HepG2 (cell line): ENCODE data around the gene CNPY4. TPM values are rescaled to one million over a fixed set of nuclear protein-coding genes. Genes with fewer than 3 reads are reported as not detected.

Experiments
- AGO2 ChIP-seq: fragments of 200-400 bp; formaldehyde crosslinking; optimal IDR thresholded peaks from 2 replicates; pipeline ENCODE3; 2017; ENCODE audit warnings: mild to moderate bottlenecking, low read depth, low read length, moderate library complexity
- ASH2L ChIP-seq: fragments of 300-600, 200-600 bp; sonication (generic); IDR thresholded peaks from 2 replicates; pipeline ENCODE4 v1.7.0; 2017; ENCODE audit warnings: low read depth, mild to moderate bottlenecking, moderate library complexity, mixed read lengths, low read length; ENCODE audit not compliant: insufficient read length
- KMT2A ChIP-seq: sonication (generic); formaldehyde crosslinking; IDR thresholded peaks from 2 replicates; pipeline ENCODE4 v1.4.0; 2020; ENCODE audit warnings: missing genetic modification reagents
- MTA1 ChIP-seq: sonication (generic); formaldehyde crosslinking; IDR thresholded peaks from 2 replicates; pipeline ENCODE4 v1.4.0; 2020; ENCODE audit warnings: missing genetic modification reagents, mild to moderate bottlenecking, borderline replicate concordance
- NCOA2 ChIP-seq: sonication (generic); formaldehyde crosslinking; IDR thresholded peaks from 2 replicates; pipeline ENCODE4 v1.8.0; 2022; ENCODE audit warnings: inconsistent platforms
- SIN3B ChIP-seq: fragments of 150-350 bp; IDR thresholded peaks from 2 replicates; pipeline ENCODE4 v1.6.1; 2014; ENCODE audit warnings: low read length
- ZBTB7A ChIP-seq: sonication (generic); formaldehyde crosslinking; IDR thresholded peaks from 2 replicates; pipeline ENCODE4 v1.8.0; 2022; ENCODE audit warnings: mild to moderate bottlenecking, missing genetic modification reagents
- ZNF12 ChIP-seq: sonication (generic); formaldehyde crosslinking; IDR thresholded peaks from 2 replicates; pipeline ENCODE4 v1.5.0; 2020; ENCODE audit warnings: missing genetic modification reagents
- ZNF235 ChIP-seq: sonication (generic); formaldehyde crosslinking; IDR thresholded peaks from 2 replicates; pipeline ENCODE4 v1.8.1; 2023; ENCODE audit warnings: mild to moderate bottlenecking, missing genetic modification reagents, borderline replicate concordance
- ZNF879 ChIP-seq: sonication (generic); formaldehyde crosslinking; IDR thresholded peaks from 2 replicates; pipeline ENCODE4 v1.8.1; 2023; ENCODE audit warnings: missing genetic modification reagents
- polyA plus RNA-seq, 8 experiments: library from polyadenylated mRNA; depleted of rRNA in 3 of 8; stranded (reverse) in 7 of 8; unstranded in 1 of 8; fragments of >200 nt; fragmentation: Illumina TruSeq in 4 of 8; extraction: Trizol in 4 of 8; gene quantifications; 2 replicates each; pipeline versions ENCODE4 v1.2.1 to v1.2.3, GENCODE V29; 2011 to 2016; ENCODE audit warnings: low read depth in 4 of 8, missing spikeins in 1 of 8, mixed read lengths in 1 of 8; ENCODE audit not compliant: insufficient read depth in 1 of 8
- total RNA-seq, 5 experiments: library from RNA; depleted of rRNA; stranded (reverse); fragments of >200 nt; fragmentation: Illumina TruSeq; extraction: Trizol; gene quantifications; 2 replicates each; pipeline ENCODE4 v1.2.3, GENCODE V29; 2016; ENCODE audit warnings: low read depth in 1 of 5
- TF ChIP-seq, protein P1 (sequence below): sonication (generic); formaldehyde crosslinking; IDR thresholded peaks from 2 replicates; pipeline ENCODE4 v1.4.0; 2020; ENCODE audit warnings: missing genetic modification reagents
- TF ChIP-seq, protein P2 (sequence below): sonication (generic); formaldehyde crosslinking; IDR thresholded peaks from 2 replicates; pipeline ENCODE4 v1.5.0; 2020; ENCODE audit warnings: missing genetic modification reagents
- TF ChIP-seq, protein P3 (sequence below): sonication (generic); formaldehyde crosslinking; IDR thresholded peaks from 2 replicates; pipeline ENCODE4 v1.5.0; 2020; ENCODE audit warnings: missing genetic modification reagents
- TF ChIP-seq, protein P4 (sequence below): sonication (generic); formaldehyde crosslinking; IDR thresholded peaks from 2 replicates; pipeline ENCODE4 v1.8.1; 2023; ENCODE audit warnings: mild to moderate bottlenecking, inconsistent platforms, moderate library complexity, missing genetic modification reagents, borderline replicate concordance

CNPY4 gene
- total and polyA plus RNA-seq, 2 of the 13 experiments (the other 11 are each of a cell fraction or from before 2014, with no cell fraction given), result 6.2 to 12.7 TPM

DNA sequence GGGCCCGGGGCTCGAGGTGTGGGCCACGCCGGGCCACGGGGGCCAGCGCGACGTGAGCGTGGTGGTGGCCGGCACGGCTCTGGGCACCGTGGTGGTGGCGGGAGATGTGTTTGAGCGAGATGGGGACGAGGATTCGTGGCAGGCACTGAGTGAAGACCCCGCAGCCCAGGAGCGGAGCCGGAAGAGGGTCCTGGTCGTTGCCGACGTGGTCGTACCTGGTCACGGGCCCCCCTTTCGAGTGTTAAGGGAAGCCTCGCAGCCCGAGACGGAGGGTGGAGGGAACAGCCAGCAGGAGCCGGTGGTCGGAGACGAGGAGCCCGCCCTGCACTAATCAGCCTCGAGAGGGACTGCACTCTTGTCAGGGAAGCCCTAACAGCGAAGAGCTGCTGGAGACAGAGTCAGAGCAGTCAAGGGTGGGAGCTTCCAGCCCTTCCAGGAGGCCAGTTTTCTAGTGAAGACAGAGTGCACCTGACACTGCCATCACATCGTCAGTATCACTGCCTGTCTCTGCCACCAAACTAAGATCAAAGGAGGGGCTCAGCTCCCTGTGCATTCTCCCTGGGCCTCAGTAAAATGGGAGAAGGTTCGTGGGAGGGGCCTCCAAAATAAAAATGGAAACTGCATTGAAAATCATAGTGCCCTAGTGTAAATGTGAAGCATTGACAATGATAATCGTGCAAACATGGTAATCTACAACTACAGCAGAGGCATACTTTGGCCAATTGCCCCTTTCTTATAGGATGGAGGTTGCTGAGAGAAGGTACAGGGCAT, 8.6 kb downstream of the CNPY4 start (continued):
- TF ChIP-seq MTA1 (CRISPR knock-in tag) (peak; percentile 73; the same call in 1 of the 2 replicates), SIN3B (no peak), ASH2L (peak; percentile 36), ZNF235 (CRISPR knock-in tag) (peak; percentile 35; the same call in 1 of the 2 replicates), ZBTB7A (CRISPR knock-in tag) (0 out of 2 replicates have a peak, but pooled peaks have one; percentile 53), KMT2A (CRISPR knock-in tag) (no peak), ZNF879 (CRISPR knock-in tag) (no peak), AGO2 (peak; percentile 85), ZNF12 (CRISPR knock-in tag) (no peak), NCOA2 (CRISPR knock-in tag) (no peak; the same call in 1 of the 2 replicates)
- TF ChIP-seq, protein P1, sequence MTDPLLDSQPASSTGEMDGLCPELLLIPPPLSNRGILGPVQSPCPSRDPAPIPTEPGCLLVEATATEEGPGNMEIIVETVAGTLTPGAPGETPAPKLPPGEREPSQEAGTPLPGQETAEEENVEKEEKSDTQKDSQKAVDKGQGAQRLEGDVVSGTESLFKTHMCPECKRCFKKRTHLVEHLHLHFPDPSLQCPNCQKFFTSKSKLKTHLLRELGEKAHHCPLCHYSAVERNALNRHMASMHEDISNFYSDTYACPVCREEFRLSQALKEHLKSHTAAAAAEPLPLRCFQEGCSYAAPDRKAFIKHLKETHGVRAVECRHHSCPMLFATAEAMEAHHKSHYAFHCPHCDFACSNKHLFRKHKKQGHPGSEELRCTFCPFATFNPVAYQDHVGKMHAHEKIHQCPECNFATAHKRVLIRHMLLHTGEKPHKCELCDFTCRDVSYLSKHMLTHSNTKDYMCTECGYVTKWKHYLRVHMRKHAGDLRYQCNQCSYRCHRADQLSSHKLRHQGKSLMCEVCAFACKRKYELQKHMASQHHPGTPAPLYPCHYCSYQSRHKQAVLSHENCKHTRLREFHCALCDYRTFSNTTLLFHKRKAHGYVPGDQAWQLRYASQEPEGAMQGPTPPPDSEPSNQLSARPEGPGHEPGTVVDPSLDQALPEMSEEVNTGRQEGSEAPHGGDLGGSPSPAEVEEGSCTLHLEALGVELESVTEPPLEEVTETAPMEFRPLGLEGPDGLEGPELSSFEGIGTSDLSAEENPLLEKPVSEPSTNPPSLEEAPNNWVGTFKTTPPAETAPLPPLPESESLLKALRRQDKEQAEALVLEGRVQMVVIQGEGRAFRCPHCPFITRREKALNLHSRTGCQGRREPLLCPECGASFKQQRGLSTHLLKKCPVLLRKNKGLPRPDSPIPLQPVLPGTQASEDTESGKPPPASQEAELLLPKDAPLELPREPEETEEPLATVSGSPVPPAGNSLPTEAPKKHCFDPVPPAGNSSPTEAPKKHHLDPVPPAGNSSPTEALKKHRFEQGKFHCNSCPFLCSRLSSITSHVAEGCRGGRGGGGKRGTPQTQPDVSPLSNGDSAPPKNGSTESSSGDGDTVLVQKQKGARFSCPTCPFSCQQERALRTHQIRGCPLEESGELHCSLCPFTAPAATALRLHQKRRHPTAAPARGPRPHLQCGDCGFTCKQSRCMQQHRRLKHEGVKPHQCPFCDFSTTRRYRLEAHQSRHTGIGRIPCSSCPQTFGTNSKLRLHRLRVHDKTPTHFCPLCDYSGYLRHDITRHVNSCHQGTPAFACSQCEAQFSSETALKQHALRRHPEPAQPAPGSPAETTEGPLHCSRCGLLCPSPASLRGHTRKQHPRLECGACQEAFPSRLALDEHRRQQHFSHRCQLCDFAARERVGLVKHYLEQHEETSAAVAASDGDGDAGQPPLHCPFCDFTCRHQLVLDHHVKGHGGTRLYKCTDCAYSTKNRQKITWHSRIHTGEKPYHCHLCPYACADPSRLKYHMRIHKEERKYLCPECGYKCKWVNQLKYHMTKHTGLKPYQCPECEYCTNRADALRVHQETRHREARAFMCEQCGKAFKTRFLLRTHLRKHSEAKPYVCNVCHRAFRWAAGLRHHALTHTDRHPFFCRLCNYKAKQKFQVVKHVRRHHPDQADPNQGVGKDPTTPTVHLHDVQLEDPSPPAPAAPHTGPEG, result no peak
- TF ChIP-seq, protein P2, sequence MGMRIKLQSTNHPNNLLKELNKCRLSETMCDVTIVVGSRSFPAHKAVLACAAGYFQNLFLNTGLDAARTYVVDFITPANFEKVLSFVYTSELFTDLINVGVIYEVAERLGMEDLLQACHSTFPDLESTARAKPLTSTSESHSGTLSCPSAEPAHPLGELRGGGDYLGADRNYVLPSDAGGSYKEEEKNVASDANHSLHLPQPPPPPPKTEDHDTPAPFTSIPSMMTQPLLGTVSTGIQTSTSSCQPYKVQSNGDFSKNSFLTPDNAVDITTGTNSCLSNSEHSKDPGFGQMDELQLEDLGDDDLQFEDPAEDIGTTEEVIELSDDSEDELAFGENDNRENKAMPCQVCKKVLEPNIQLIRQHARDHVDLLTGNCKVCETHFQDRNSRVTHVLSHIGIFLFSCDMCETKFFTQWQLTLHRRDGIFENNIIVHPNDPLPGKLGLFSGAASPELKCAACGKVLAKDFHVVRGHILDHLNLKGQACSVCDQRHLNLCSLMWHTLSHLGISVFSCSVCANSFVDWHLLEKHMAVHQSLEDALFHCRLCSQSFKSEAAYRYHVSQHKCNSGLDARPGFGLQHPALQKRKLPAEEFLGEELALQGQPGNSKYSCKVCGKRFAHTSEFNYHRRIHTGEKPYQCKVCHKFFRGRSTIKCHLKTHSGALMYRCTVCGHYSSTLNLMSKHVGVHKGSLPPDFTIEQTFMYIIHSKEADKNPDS (CRISPR knock-in tag), result 0 out of 2 replicates have a peak, but pooled peaks have one; percentile 27
- TF ChIP-seq, protein P3, sequence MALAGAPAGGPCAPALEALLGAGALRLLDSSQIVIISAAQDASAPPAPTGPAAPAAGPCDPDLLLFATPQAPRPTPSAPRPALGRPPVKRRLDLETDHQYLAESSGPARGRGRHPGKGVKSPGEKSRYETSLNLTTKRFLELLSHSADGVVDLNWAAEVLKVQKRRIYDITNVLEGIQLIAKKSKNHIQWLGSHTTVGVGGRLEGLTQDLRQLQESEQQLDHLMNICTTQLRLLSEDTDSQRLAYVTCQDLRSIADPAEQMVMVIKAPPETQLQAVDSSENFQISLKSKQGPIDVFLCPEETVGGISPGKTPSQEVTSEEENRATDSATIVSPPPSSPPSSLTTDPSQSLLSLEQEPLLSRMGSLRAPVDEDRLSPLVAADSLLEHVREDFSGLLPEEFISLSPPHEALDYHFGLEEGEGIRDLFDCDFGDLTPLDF, result no peak
- TF ChIP-seq, protein P4, sequence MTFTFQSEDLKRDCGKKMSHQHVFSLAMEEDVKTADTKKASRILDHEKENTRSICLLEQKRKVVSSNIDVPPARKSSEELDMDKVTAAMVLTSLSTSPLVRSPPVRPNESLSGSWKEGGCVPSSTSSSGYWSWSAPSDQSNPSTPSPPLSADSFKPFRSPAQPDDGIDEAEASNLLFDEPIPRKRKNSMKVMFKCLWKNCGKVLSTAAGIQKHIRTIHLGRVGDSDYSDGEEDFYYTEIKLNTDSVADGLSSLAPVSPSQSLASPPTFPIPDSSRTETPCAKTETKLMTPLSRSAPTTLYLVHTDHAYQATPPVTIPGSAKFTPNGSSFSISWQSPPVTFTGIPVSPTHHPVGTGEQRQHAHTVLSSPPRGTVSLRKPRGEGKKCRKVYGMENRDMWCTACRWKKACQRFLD (CRISPR knock-in tag), result no peak
